KMS-11 (cell line): ENCODE measurements around the gene C10orf67.
A peak's percentile ranks its signal among the peaks of the same experiment; 100 is the strongest.
"Not testable (repeated sequence)": the region's sequence is repeated elsewhere in the genome, so short reads cannot be mapped to it uniquely, and the experiment has no call there.

ENCODE experiments used
- H2AFZ ChIP-seq: fragments of 200-600 bp; sonication (generic); 2 replicates; pipeline ENCODE4 v1.6.1; 2016; ENCODE audit warnings: antibody characterized with exemption, mixed run types, low read depth
- H3K27ac ChIP-seq: fragments of 200-600 bp; sonication (generic); 2 replicates; pipeline ENCODE4 v1.6.1; 2016; ENCODE audit warnings: mild to moderate bottlenecking, mixed run types
- H3K27me3 ChIP-seq: fragments of 200-600 bp; sonication (generic); 2 replicates; pipeline ENCODE4 v1.6.1; 2017; ENCODE audit warnings: mild to moderate bottlenecking, low read depth, mixed run types, moderate library complexity; ENCODE audit not compliant: insufficient read depth
- H3K36me3 ChIP-seq: fragments of 200-600 bp; sonication (generic); 2 replicates; pipeline ENCODE4 v1.6.1; 2017; ENCODE audit warnings: mild to moderate bottlenecking, mixed run types; ENCODE audit not compliant: insufficient read depth
- H3K4me1 ChIP-seq: fragments of 200-600 bp; sonication (generic); 2 replicates; pipeline ENCODE4 v1.6.1; 2016; ENCODE audit warnings: mild to moderate bottlenecking, low read depth, mixed run types; ENCODE audit not compliant: poor library complexity, severe bottlenecking
- H3K4me2 ChIP-seq: fragments of 200-600 bp; sonication (generic); 2 replicates; pipeline ENCODE4 v1.7.0; 2016; ENCODE audit warnings: mild to moderate bottlenecking, mixed run types
- H3K4me3 ChIP-seq: fragments of 200-600 bp; sonication (generic); IDR thresholded peaks from 2 replicates; pipeline ENCODE4 v1.6.1; 2017; ENCODE audit warnings: low read depth, low read length, mixed read lengths; ENCODE audit not compliant: insufficient read depth
- H3K79me2 ChIP-seq: fragments of 200-600 bp; sonication (generic); 2 replicates; pipeline ENCODE4 v1.6.1; 2016; ENCODE audit warnings: low read depth, mixed run types; ENCODE audit not compliant: insufficient read depth
- H3K9ac ChIP-seq: fragments of 200-600 bp; sonication (generic); 2 replicates; pipeline ENCODE4 v1.6.1; 2016; ENCODE audit warnings: mild to moderate bottlenecking, mixed run types
- H4K20me1 ChIP-seq: fragments of 200-600 bp; sonication (generic); 2 replicates; pipeline ENCODE4 v1.6.1; 2016; ENCODE audit warnings: mild to moderate bottlenecking, mixed run types; ENCODE audit not compliant: insufficient read depth
- CTCF ChIP-seq: fragments of 200-600 bp; sonication (generic); conservative IDR thresholded peaks from 2 replicates; pipeline ENCODE4 v1.6.1; 2017; ENCODE audit warnings: low read depth, mild to moderate bottlenecking, antibody characterized with exemption, low read length, moderate library complexity, mixed read lengths

The C10orf67 gene

DNA sequence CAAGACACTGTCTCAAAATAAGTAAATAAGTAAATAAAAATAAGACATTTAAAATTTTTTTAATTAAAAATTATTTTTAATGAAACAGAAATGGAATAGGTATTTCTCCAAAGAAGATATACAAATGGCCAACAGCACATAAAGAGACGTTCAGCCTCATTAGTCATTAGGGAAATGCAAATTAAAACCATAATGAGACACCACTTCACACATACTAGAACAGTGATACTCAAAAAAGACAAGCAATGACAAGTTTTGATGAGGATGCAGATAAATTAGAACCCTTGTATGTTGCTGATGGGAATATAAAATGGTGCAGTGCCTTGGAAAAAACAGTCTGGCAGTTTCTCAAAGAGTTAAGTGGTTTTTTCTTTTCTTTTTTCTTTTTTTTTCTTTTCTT, 26.5 kb upstream of the C10orf67 start:
- no peak overlapping the region for H3K9ac ChIP-seq
- H3K4me2 ChIP-seq = no peak overlapping the region
- H4K20me1 ChIP-seq = no peaks in the 10 kb centered on the region
- TF ChIP-seq CTCF = no peak
- H3K4me1 ChIP-seq = peaks cover 31% of the 10 kb centered on the region
- H2AFZ ChIP-seq = no peak overlapping the region
- H3K27ac ChIP-seq = no peak overlapping the region
- H3K4me3 ChIP-seq = no peak overlapping the region
- H3K27me3 ChIP-seq = no peaks in the 10 kb centered on the region
- H3K79me2 ChIP-seq = no peaks in the 10 kb centered on the region
- no peaks in the 10 kb centered on the region for H3K36me3 ChIP-seq

- Histone ChIP-seq H2AFZ (no peak overlapping the region), H3K36me3 (no peaks in the 10 kb centered on the region), H3K27me3 (no peaks in the 10 kb centered on the region), H3K4me2 (no peak overlapping the region), H3K4me3 (no peak overlapping the region), H3K27ac (no peak overlapping the region), H3K79me2 (no peaks in the 10 kb centered on the region), H4K20me1 (no peaks in the 10 kb centered on the region), H3K9ac (no peak overlapping the region), H3K4me1 (peaks cover 31% of the 10 kb centered on the region)
- no peak for TF ChIP-seq CTCF
Observed at GRCh38 chr10:23370106-23370505, 25.5 kb upstream of the C10orf67 start.

DNA sequence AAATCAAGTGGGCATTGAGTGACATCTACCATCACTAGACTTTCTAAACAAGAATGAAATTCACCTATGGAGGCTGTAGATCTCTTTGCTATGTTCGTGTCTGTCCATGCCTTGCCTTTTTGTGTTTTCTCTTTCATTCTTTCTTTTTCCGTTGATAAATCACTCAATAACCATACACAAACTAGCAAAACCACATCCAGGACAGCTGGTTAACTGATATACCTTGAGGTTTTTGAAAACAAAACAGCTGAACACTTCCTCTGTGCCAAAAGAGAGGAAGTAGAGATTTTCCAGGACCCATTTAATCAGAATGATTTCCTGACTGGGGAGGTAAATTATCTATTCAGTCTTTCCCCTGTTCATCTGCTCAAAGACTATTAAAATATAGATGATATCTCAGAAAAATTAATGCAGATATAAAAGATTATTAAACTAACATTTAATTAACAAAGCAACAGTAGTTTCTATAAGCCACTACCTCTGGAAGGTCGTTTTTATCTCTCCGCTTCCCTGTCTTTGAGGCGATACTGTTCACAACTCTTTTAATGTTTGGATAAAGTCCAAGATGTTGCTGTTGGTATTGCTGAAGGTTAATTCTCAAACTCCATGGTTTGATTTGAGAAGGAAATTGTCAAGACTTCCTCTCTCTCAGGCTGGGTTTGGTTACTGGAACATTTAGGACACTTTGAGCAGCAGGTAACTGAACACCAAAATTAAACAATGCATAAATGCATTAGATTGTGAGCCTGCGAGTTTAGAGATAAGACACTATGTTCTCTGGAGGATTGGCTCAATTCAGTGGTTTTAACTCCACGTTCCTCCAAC, 24.4 kb upstream of the C10orf67 start:
- H3K27ac ChIP-seq = peak overlapping the region; percentile 73
- H3K27me3 ChIP-seq = no peaks in the 10 kb centered on the region
- H3K79me2 ChIP-seq = no peaks in the 10 kb centered on the region
- H3K9ac ChIP-seq = peak overlapping the region; percentile 3; the same call in 1 of the 2 replicates
- H4K20me1 ChIP-seq = no peaks in the 10 kb centered on the region
- H3K36me3 ChIP-seq = no peaks in the 10 kb centered on the region
- H3K4me3 ChIP-seq = no peak overlapping the region
- H3K4me2 ChIP-seq = peak overlapping the region; percentile 88
- H3K4me1 ChIP-seq = peaks cover 31% of the 10 kb centered on the region
- peak overlapping the region; percentile 78 for H2AFZ ChIP-seq
- no peak for TF ChIP-seq CTCF

GRCh38 chr10:23367896-23368595, 23.4 kb upstream of the C10orf67 start:
- Histone ChIP-seq H3K27me3 (no peaks in the 10 kb centered on the region), H4K20me1 (no peaks in the 10 kb centered on the region), H3K4me1 (peaks cover 31% of the 10 kb centered on the region), H3K27ac (peak overlapping the region; percentile 73), H3K4me2 (peak overlapping the region; percentile 88), H3K36me3 (no peaks in the 10 kb centered on the region), H3K4me3 (no peak overlapping the region), H3K79me2 (no peaks in the 10 kb centered on the region), H2AFZ (peak overlapping the region; percentile 78), H3K9ac (peak overlapping the region; percentile 3; the same call in 1 of the 2 replicates)
- TF ChIP-seq CTCF = no peak

DNA sequence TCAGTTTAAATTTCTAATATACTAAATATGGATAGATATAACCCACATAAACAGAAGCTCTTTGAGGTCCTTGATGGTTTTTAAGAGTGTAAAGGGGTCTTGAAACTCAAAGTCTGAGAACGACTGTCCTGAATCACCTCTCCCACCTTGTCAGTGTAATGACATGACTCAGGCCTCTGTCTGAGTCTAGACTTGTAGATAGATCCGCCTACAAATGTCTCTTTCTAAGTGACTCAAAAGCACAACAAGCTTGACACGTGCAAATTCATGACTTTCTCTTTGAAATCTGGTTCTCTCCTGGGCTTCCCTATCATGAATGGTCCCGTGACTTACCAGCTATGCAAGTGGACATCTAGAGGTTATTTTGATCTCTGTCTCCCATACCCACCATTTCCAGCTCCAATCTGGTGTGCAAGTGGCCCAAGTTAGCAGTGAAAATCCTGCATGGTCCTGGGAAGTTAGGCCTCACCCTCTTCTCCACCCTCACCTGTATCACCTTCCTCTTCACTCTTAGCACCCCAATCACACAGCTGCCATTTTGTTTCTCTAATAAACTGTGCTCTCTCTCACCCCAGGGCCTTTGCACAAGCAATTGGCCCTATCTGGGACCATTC, 20.9 kb upstream of the C10orf67 start:
- H3K36me3 ChIP-seq, H3K9ac ChIP-seq, H2AFZ ChIP-seq, H3K79me2 ChIP-seq, H3K4me2 ChIP-seq, H3K4me3 ChIP-seq, H3K27ac ChIP-seq, H3K27me3 ChIP-seq, H4K20me1 ChIP-seq: not testable (repeated sequence)
- H3K4me1 ChIP-seq = peaks cover 31% of the 10 kb centered on the region
